ENCODE results near the gene SV2C. TPM values are rescaled to one million over a fixed set of nuclear protein-coding genes. Genes with fewer than 3 reads are reported as not detected.
A peak's percentile ranks its signal among the peaks of the same experiment; 100 is the strongest.
"Not testable (repeated sequence)": the region's sequence is repeated elsewhere in the genome, so short reads cannot be mapped to it uniquely, and the experiment has no call there.

Gene SV2C
- total RNA-seq, 1 donor from 2014 or later: 3.4 TPM

DNA sequence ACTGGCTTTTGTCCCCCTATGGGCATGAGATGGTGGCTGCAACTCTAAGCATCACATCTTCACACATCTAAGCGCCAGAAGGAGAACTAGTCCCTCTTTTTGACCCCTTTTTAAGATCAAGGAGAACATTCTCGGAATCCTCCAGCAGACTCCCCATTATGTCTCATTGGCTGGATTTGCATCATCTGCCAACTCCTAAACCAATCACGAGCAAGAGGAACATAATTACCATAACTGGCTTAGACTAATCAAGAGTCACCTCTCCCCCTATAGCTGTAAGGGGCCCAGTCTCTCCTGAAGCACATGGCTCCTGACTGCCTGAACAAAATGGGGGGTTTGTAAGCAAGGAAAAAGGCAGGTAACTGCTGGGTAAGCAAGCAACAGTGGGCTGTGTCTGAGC, 251.4 kb downstream of the SV2C start:
- TF ChIP-seq POLR2A (IDR thresholded peaks at IDR 0.05): no peak
- TF ChIP-seq, protein P1, sequence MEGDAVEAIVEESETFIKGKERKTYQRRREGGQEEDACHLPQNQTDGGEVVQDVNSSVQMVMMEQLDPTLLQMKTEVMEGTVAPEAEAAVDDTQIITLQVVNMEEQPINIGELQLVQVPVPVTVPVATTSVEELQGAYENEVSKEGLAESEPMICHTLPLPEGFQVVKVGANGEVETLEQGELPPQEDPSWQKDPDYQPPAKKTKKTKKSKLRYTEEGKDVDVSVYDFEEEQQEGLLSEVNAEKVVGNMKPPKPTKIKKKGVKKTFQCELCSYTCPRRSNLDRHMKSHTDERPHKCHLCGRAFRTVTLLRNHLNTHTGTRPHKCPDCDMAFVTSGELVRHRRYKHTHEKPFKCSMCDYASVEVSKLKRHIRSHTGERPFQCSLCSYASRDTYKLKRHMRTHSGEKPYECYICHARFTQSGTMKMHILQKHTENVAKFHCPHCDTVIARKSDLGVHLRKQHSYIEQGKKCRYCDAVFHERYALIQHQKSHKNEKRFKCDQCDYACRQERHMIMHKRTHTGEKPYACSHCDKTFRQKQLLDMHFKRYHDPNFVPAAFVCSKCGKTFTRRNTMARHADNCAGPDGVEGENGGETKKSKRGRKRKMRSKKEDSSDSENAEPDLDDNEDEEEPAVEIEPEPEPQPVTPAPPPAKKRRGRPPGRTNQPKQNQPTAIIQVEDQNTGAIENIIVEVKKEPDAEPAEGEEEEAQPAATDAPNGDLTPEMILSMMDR (IDR thresholded peaks at IDR 0.05): no peak
- no peak for TF ChIP-seq POLR2AphosphoS5 (IDR thresholded peaks at IDR 0.05; ENCODE audit: insufficient read depth in 1 of 2, low read depth in 1 of 2)
- H3K4me3 ChIP-seq: no peak overlapping the region

DNA sequence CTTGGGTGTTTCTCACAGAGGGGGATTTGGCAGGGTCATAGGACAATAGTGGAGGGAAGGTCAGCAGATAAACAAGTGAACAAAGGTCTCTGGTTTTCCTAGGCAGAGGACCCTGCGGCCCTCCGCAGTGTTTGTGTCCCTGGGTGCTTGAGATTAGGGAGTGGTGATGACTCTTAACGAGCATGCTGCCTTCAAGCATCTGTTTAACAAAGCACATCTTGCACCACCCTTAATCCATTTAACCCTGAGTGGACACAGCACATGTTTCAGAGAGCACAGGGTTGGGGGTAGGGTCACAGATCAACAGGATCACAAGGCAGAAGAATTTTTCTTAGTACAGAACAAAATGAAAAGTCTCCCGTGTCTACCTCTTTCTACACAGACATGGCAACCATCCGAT, 252.3 kb downstream of the SV2C start:
- H3K27me3 ChIP-seq; H3K4me1 ChIP-seq; H3K9me3 ChIP-seq; DNase-seq (ENCODE audit: extremely low spot score in 2 of 2); H3K27ac ChIP-seq; intact Hi-C loops (cut with DNase I); H3K4me3 ChIP-seq; H3K36me3 ChIP-seq: not testable (repeated sequence)

More for the DNA sequence above, 251.4 kb downstream of the SV2C start:
- Histone ChIP-seq H3K9me3 (no peaks in the 10 kb centered on the region), H3K27ac (no peak overlapping the region), H3K36me3 (no peaks in the 10 kb centered on the region), H3K27me3 (no peaks in the 10 kb centered on the region), H3K4me1 (no peaks in the 10 kb centered on the region)
- intact Hi-C loops (cut with DNase I): no loop called here
- DNase-seq (ENCODE audit: extremely low spot score in 2 of 2): no peak

DNA sequence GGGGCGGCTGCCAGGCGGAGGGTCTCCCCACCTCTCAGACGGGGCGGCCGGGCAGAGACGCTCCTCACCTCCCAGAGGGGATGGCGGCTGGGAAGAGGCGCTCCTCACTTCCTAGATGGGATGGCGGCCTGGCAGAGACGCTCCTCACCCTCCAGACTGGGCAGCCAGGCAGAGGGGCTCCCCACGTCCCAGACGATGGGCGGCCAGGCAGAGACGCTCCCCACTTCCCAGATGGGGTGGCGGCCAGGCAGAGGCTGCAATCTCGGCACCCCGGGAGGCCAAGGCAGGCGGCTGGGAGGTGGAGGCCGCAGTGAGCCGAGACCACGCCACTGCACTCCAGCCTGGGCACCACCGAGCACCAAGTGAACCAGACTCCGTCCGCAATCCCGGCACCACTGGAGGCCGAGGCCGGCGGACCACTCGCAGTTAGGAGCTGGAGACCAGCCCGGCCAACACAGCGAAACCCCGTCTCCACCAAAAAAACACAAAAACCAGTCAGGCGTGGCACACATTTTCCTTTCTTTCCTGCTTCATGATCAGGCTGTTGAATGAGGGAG, 253.1 kb downstream of the SV2C start:
- DNase-seq (ENCODE audit: extremely low spot score in 2 of 2); H3K4me1 ChIP-seq; H3K4me3 ChIP-seq; H3K27me3 ChIP-seq; H3K36me3 ChIP-seq; H3K9me3 ChIP-seq; H3K27ac ChIP-seq; intact Hi-C loops (cut with DNase I): not testable (repeated sequence)

GRCh38 chr5:76337953-76338451, 254.8 kb downstream of the SV2C start:
- H3K27ac ChIP-seq: no peak overlapping the region
- no peak for TF ChIP-seq POLR2A (IDR thresholded peaks at IDR 0.05)
- TF ChIP-seq, protein P1 (IDR thresholded peaks at IDR 0.05): peak in 2 of 3 experiments; percentile 12 to 13
- no peaks in the 10 kb centered on the region for H3K9me3 ChIP-seq

DNA sequence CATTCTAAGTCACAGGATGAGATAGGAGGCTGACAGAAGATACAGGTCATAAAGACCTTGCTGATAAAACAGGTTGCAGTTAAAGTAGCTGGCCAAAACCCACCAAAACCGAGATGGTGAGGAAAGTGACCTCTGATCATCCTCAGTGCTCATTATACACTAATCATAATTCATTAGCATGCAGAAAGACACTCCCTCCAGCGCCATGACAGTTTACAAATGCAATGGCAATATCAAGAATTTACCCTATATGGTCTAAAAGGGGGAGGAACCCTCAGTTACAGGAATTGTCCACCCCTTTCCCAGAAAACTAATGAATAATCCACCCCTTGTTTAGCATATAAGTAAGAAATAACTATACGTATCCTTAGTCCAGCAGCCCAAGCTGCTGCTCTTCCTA, 256.7 kb downstream of the SV2C start:
- Histone ChIP-seq H3K4me3 (no peak overlapping the region), H3K36me3 (no peaks in the 10 kb centered on the region), H3K9me3 (no peaks in the 10 kb centered on the region), H3K4me1 (no peaks in the 10 kb centered on the region), H3K27ac (no peak overlapping the region), H3K27me3 (no peaks in the 10 kb centered on the region)
- DNase-seq (ENCODE audit: extremely low spot score in 2 of 2): no peak
- TF ChIP-seq POLR2A (IDR thresholded peaks at IDR 0.05): no peak
- no peak for TF ChIP-seq POLR2AphosphoS5 (IDR thresholded peaks at IDR 0.05; ENCODE audit: insufficient read depth in 1 of 2, low read depth in 1 of 2)
- TF ChIP-seq, protein P1 (IDR thresholded peaks at IDR 0.05): no peak
- intact Hi-C loops (cut with DNase I): no loop called here

More at GRCh38 chr5:76337953-76338451, 254.8 kb downstream of the SV2C start:
- Histone ChIP-seq H3K27me3 (no peaks in the 10 kb centered on the region), H3K4me3 (no peak overlapping the region), H3K4me1 (no peaks in the 10 kb centered on the region), H3K36me3 (no peaks in the 10 kb centered on the region)
- no peak for DNase-seq (ENCODE audit: extremely low spot score in 2 of 2)
- intact Hi-C loops (cut with DNase I): no loop called here

GRCh38 chr5:76341651-76342334, 258.6 kb downstream of the SV2C start:
- no peaks in the 10 kb centered on the region for H3K4me1 ChIP-seq
- H3K27ac ChIP-seq: no peak overlapping the region
- DNase-seq (ENCODE audit: extremely low spot score in 2 of 2): no peak
- TF ChIP-seq, protein P1 (IDR thresholded peaks at IDR 0.05): no peak
- TF ChIP-seq POLR2AphosphoS5 (IDR thresholded peaks at IDR 0.05; ENCODE audit: insufficient read depth in 1 of 2, low read depth in 1 of 2): no peak
- no peak for TF ChIP-seq POLR2A (IDR thresholded peaks at IDR 0.05)
- intact Hi-C loops (cut with DNase I): no loop called here
- H3K27me3 ChIP-seq: no peaks in the 10 kb centered on the region
- H3K4me3 ChIP-seq: no peak overlapping the region
- no peaks in the 10 kb centered on the region for H3K36me3 ChIP-seq
- H3K9me3 ChIP-seq: no peaks in the 10 kb centered on the region

Data from vagina (tissue), 2 donors.